Measurements from ENCODE around the gene ZDBF2. TPM values are rescaled to one million over a fixed set of nuclear protein-coding genes. Genes with fewer than 3 reads are reported as not detected.

The ZDBF2 gene
- total RNA-seq, 1 donor from 2014 or later = 40.9 TPM

DNA sequence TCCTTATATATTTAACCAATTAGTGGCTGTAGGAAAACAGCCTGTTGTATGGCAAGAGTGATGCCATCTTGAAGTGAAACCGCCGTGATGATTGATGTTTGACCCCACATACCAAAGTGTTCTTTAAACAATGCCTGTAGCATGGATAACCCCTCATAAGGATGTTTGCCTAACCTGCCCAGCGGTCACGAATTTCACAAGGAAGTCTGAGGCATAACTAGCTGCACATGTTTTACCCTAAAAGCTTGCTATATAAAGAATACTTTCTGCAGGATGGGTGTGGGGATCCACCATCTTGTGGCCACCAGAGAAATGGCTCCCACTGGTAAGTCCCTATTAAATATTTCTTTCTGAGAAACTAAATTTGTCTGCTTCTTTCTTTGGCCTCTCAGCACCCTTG, 68.7 kb downstream of the ZDBF2 start:
- no peak overlapping the region for H3K9ac ChIP-seq (ENCODE audit: low read length)
- no peak overlapping the region for H3K4me2 ChIP-seq (ENCODE audit: low read length)
- H2AFZ ChIP-seq (ENCODE audit: low read depth, low read length) = no peak overlapping the region
- no peaks in the 10 kb centered on the region for H3K36me3 Mint-ChIP-seq (ENCODE audit: low read depth, unreplicated experiment)
- DNase-seq (ENCODE audit: low read depth) (no peak), FAIRE-seq (no peak)
- H3K9me3 ChIP-seq (ENCODE audit: insufficient read depth, low read depth, low read length) = no peaks in the 10 kb centered on the region
- H3K4me1 ChIP-seq (ENCODE audit: insufficient read depth, low read length) = no peaks in the 10 kb centered on the region
- H3K36me3 ChIP-seq (ENCODE audit: insufficient read depth, low read length) = no peaks in the 10 kb centered on the region
- no peak overlapping the region for H3K27ac Mint-ChIP-seq (ENCODE audit: unreplicated experiment)
- H3K4me3 ChIP-seq (ENCODE audit: insufficient read depth, low read depth, low read length) = no peak overlapping the region
- TF ChIP-seq, protein P1, sequence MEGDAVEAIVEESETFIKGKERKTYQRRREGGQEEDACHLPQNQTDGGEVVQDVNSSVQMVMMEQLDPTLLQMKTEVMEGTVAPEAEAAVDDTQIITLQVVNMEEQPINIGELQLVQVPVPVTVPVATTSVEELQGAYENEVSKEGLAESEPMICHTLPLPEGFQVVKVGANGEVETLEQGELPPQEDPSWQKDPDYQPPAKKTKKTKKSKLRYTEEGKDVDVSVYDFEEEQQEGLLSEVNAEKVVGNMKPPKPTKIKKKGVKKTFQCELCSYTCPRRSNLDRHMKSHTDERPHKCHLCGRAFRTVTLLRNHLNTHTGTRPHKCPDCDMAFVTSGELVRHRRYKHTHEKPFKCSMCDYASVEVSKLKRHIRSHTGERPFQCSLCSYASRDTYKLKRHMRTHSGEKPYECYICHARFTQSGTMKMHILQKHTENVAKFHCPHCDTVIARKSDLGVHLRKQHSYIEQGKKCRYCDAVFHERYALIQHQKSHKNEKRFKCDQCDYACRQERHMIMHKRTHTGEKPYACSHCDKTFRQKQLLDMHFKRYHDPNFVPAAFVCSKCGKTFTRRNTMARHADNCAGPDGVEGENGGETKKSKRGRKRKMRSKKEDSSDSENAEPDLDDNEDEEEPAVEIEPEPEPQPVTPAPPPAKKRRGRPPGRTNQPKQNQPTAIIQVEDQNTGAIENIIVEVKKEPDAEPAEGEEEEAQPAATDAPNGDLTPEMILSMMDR (IDR thresholded peaks at IDR 0.05; ENCODE audit: insufficient read depth, low read depth, low read length) = no peak
- TF ChIP-seq EZH2 (IDR thresholded peaks at IDR 0.05; ENCODE audit: insufficient read depth, low read length) = no peak
- no peaks in the 10 kb centered on the region for H3K27me3 ChIP-seq (ENCODE audit: insufficient read depth, low read length)
- H3K27me3 Mint-ChIP-seq (ENCODE audit: low read depth, unreplicated experiment) = no peaks in the 10 kb centered on the region
- peaks cover 10% of the 10 kb centered on the region for H3K9me3 Mint-ChIP-seq (ENCODE audit: unreplicated experiment)
- no peak overlapping the region for H3K27ac ChIP-seq (ENCODE audit: low read depth, low read length)
- no peaks in the 10 kb centered on the region for H3K79me2 ChIP-seq (ENCODE audit: insufficient read depth, low read length)
- no peaks in the 10 kb centered on the region for H4K20me1 ChIP-seq (ENCODE audit: insufficient read depth, low read length)
- no peak overlapping the region for H3K4me3 Mint-ChIP-seq (ENCODE audit: unreplicated experiment)
- no peaks in the 10 kb centered on the region for H3K4me1 Mint-ChIP-seq (ENCODE audit: low read depth, unreplicated experiment)

DNA sequence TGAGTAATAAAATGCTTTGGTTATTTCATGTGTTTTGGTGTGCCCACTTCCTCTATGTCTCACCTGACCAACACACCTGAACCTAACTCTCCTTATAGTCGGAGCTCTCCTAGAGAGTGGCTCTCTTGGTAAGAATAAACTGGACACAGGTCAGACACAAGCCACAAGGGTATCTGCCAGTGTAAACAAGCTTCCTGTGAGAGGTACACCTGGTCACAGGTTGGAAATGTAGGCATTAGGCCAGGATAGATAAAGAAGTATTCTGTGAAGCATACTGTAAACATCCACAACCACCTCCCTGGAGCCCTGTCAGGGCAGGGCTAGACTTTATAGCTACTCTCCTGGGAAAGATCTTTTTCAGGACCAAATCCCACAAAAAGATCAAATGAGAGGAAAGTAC, 69.4 kb downstream of the ZDBF2 start:
- H3K27me3 ChIP-seq (ENCODE audit: insufficient read depth, low read length) = no peaks in the 10 kb centered on the region
- H3K36me3 ChIP-seq (ENCODE audit: insufficient read depth, low read length) = no peaks in the 10 kb centered on the region
- H3K27me3 Mint-ChIP-seq (ENCODE audit: low read depth, unreplicated experiment) = no peaks in the 10 kb centered on the region
- H3K79me2 ChIP-seq (ENCODE audit: insufficient read depth, low read length) = no peaks in the 10 kb centered on the region
- DNase-seq (ENCODE audit: low read depth) (no peak), FAIRE-seq (no peak)
- no peak overlapping the region for H3K4me2 ChIP-seq (ENCODE audit: low read length)
- H2AFZ ChIP-seq (ENCODE audit: low read depth, low read length) = no peak overlapping the region
- no peak overlapping the region for H3K4me3 Mint-ChIP-seq (ENCODE audit: unreplicated experiment)
- TF ChIP-seq, protein P1 (IDR thresholded peaks at IDR 0.05; ENCODE audit: insufficient read depth, low read depth, low read length) = no peak
- no peak for TF ChIP-seq EZH2 (IDR thresholded peaks at IDR 0.05; ENCODE audit: insufficient read depth, low read length)
- no peaks in the 10 kb centered on the region for H3K9me3 ChIP-seq (ENCODE audit: insufficient read depth, low read depth, low read length)
- no peaks in the 10 kb centered on the region for H3K4me1 ChIP-seq (ENCODE audit: insufficient read depth, low read length)
- H4K20me1 ChIP-seq (ENCODE audit: insufficient read depth, low read length) = no peaks in the 10 kb centered on the region
- no peak overlapping the region for H3K27ac ChIP-seq (ENCODE audit: low read depth, low read length)
- H3K9me3 Mint-ChIP-seq (ENCODE audit: unreplicated experiment) = peaks cover 14% of the 10 kb centered on the region
- no peak overlapping the region for H3K9ac ChIP-seq (ENCODE audit: low read length)
- no peak overlapping the region for H3K27ac Mint-ChIP-seq (ENCODE audit: unreplicated experiment)
- H3K4me1 Mint-ChIP-seq (ENCODE audit: low read depth, unreplicated experiment) = no peaks in the 10 kb centered on the region
- H3K36me3 Mint-ChIP-seq (ENCODE audit: low read depth, unreplicated experiment) = no peaks in the 10 kb centered on the region
- H3K4me3 ChIP-seq (ENCODE audit: insufficient read depth, low read depth, low read length) = no peak overlapping the region

DNA sequence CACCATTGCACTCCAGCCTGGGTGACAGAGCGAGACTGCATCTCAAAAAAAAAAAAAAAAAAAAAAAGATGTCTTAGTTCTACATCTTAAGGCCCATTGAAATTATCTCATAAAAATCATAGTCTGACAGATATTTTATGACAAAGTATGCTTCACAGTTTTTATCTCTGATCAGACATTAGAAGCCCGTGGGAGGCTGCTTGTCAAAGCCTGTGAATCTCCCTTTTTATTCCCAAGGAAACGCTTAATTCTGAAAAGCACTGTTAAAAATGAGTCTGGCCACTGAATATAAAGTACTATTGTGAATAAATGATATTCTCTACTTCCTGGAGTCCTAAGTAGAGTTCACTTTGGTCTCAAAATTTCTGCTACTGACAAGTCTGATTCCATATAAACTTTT, 71.1 kb downstream of the ZDBF2 start:
- Mint-ChIP-seq H3K36me3 (ENCODE audit: low read depth, unreplicated experiment) (peaks cover 2% of the 10 kb centered on the region), H3K27me3 (ENCODE audit: low read depth, unreplicated experiment) (no peaks in the 10 kb centered on the region), H3K4me1 (ENCODE audit: low read depth, unreplicated experiment) (no peaks in the 10 kb centered on the region), H3K27ac (ENCODE audit: unreplicated experiment) (no peak overlapping the region), H3K4me3 (ENCODE audit: unreplicated experiment) (no peak overlapping the region), H3K9me3 (ENCODE audit: unreplicated experiment) (peaks cover 17% of the 10 kb centered on the region)
- H2AFZ ChIP-seq (ENCODE audit: low read depth, low read length) = no peak overlapping the region
- H3K27ac ChIP-seq (ENCODE audit: low read depth, low read length) = no peak overlapping the region
- FAIRE-seq (no peak), DNase-seq (ENCODE audit: low read depth) (no peak)
- H3K4me3 ChIP-seq (ENCODE audit: insufficient read depth, low read depth, low read length) = no peak overlapping the region
- no peaks in the 10 kb centered on the region for H4K20me1 ChIP-seq (ENCODE audit: insufficient read depth, low read length)
- no peaks in the 10 kb centered on the region for H3K36me3 ChIP-seq (ENCODE audit: insufficient read depth, low read length)
- no peak overlapping the region for H3K9ac ChIP-seq (ENCODE audit: low read length)
- H3K9me3 ChIP-seq (ENCODE audit: insufficient read depth, low read depth, low read length) = no peaks in the 10 kb centered on the region
- H3K4me2 ChIP-seq (ENCODE audit: low read length) = no peak overlapping the region
- no peaks in the 10 kb centered on the region for H3K27me3 ChIP-seq (ENCODE audit: insufficient read depth, low read length)
- no peak for TF ChIP-seq EZH2 (IDR thresholded peaks at IDR 0.05; ENCODE audit: insufficient read depth, low read length)
- no peaks in the 10 kb centered on the region for H3K4me1 ChIP-seq (ENCODE audit: insufficient read depth, low read length)
- no peaks in the 10 kb centered on the region for H3K79me2 ChIP-seq (ENCODE audit: insufficient read depth, low read length)

Measured in astrocyte (in vitro differentiated cells and primary cell).